Tibial artery (tissue), 4 donors: ENCODE data around the gene LMF1.
A peak's percentile ranks its signal among the peaks of the same experiment; 100 is the strongest.

Experiments
- DNase-seq, 2 donors: peaks; one replicate each; pipeline ENCODE4 v3.0.0-alpha.2; 2019
- H3K27ac ChIP-seq, 2 donors: fragments of 200-600 bp; sonication (generic) in 1 of 2; 1 replicate in 1 of 2; 2 replicates in 1 of 2; pipeline ENCODE4 v1.5.1; 2018 to 2019; ENCODE audit warnings: mild to moderate bottlenecking in 1 of 2
- H3K27me3 ChIP-seq, 2 donors: fragments of 200-600 bp; sonication (generic) in 1 of 2; one replicate each; pipeline versions ENCODE4 v1.5.1 to v1.6.0; 2016 to 2019
- H3K36me3 ChIP-seq, 3 donors: fragments of 200-600 bp; sonication (generic) in 2 of 3; one replicate each; pipeline ENCODE4 v1.5.1; 2016 to 2019; ENCODE audit warnings: mild to moderate bottlenecking in 2 of 3
- H3K4me1 ChIP-seq, 4 donors: fragments of 200-600 bp; sonication (generic) in 2 of 4; 1 replicate in 3 of 4; 2 replicates in 1 of 4; pipeline ENCODE4 v1.5.1; 2016 to 2019
- H3K4me3 ChIP-seq, 2 donors: fragments of 200-600 bp; sonication (generic) in 1 of 2; 1 replicate in 1 of 2; 2 replicates in 1 of 2; pipeline ENCODE4 v1.5.1; 2018 to 2019; ENCODE audit warnings: mild to moderate bottlenecking in 2 of 2
- H3K9me3 ChIP-seq, 3 donors: fragments of 200-600 bp; sonication (generic) in 1 of 3; one replicate each; pipeline ENCODE4 v1.5.1; 2016 to 2019
- intact Hi-C: fragments of 100-400 bp; cut with DNase I; formaldehyde crosslinking; loops from one replicate; pipeline ENCODE4 v1.15.0; 2023; ENCODE audit warnings: low total_unique reads
- TF ChIP-seq, protein P1 (sequence below), 2 experiments: fragments of 200-600 bp in 1 of 2; fragments of 450-650 bp in 1 of 2; IDR thresholded peaks; one replicate each; pipeline ENCODE4 v1.5.1; 2017 to 2019; ENCODE audit warnings: antibody characterized with exemption in 2 of 2, mild to moderate bottlenecking in 1 of 2, moderate library complexity in 1 of 2

Gene LMF1

GRCh38 chr16:827513-827912, 143.3 kb downstream of the LMF1 start:
- Histone ChIP-seq H3K9me3 (no peaks in the 10 kb centered on the region), H3K27ac (no peak overlapping the region), H3K36me3 (no peaks in the 10 kb centered on the region), H3K4me1 (peaks cover 0 to 14% (median 10%) of the 10 kb centered on the region in 4 donors), H3K4me3 (no peak overlapping the region), H3K27me3 (peaks cover 0 to 75% of the 10 kb centered on the region in 2 donors)
- DNase-seq = no peak
- TF ChIP-seq, protein P1, sequence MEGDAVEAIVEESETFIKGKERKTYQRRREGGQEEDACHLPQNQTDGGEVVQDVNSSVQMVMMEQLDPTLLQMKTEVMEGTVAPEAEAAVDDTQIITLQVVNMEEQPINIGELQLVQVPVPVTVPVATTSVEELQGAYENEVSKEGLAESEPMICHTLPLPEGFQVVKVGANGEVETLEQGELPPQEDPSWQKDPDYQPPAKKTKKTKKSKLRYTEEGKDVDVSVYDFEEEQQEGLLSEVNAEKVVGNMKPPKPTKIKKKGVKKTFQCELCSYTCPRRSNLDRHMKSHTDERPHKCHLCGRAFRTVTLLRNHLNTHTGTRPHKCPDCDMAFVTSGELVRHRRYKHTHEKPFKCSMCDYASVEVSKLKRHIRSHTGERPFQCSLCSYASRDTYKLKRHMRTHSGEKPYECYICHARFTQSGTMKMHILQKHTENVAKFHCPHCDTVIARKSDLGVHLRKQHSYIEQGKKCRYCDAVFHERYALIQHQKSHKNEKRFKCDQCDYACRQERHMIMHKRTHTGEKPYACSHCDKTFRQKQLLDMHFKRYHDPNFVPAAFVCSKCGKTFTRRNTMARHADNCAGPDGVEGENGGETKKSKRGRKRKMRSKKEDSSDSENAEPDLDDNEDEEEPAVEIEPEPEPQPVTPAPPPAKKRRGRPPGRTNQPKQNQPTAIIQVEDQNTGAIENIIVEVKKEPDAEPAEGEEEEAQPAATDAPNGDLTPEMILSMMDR (IDR thresholded peaks at IDR 0.05) = no peak
- intact Hi-C loops = no loop called here

- Histone ChIP-seq H3K4me3 (peak overlapping the region in 1 of 2 donors; percentile 14), H3K27me3 (peaks cover 0 to 79% of the 10 kb centered on the region in 2 donors), H3K9me3 (no peaks in the 10 kb centered on the region), H3K4me1 (peaks cover 0 to 14% (median 10%) of the 10 kb centered on the region in 4 donors), H3K36me3 (no peaks in the 10 kb centered on the region), H3K27ac (no peak overlapping the region)
- DNase-seq = no peak
- TF ChIP-seq, protein P1 (IDR thresholded peaks at IDR 0.05) = no peak
- intact Hi-C loops = no loop called here
Measured at GRCh38 chr16:825341-826061, 145.3 kb downstream of the LMF1 start.

DNA sequence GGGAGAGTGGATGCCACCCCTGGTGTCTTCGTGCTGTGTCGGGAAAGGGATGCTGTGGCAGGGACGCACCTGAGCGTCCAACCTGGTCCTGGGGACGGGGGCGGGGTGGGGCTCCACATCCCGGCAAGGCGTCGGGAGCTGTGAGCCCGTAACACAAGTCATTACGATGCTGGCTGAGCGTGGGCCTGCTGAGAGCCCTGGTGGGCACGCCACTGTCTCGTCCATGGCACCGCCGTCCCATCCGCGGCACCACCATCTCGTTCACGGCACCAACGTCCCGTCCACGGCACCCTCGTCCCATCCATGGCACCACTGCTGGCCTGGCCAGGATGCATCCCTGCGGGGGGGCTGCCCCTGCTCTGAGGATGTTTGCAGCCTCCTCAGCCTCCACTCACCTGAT, 146.2 kb downstream of the LMF1 start:
- H3K4me3 ChIP-seq = no peak overlapping the region
- intact Hi-C loops = no loop called here
- peaks cover 0 to 87% of the 10 kb centered on the region in 2 donors for H3K27me3 ChIP-seq
- TF ChIP-seq, protein P1 (IDR thresholded peaks at IDR 0.05) = no peak
- H3K4me1 ChIP-seq = peaks cover 0 to 14% (median 10%) of the 10 kb centered on the region in 4 donors
- DNase-seq = no peak
- H3K27ac ChIP-seq = no peak overlapping the region
- no peaks in the 10 kb centered on the region for H3K9me3 ChIP-seq
- H3K36me3 ChIP-seq = no peaks in the 10 kb centered on the region

DNA sequence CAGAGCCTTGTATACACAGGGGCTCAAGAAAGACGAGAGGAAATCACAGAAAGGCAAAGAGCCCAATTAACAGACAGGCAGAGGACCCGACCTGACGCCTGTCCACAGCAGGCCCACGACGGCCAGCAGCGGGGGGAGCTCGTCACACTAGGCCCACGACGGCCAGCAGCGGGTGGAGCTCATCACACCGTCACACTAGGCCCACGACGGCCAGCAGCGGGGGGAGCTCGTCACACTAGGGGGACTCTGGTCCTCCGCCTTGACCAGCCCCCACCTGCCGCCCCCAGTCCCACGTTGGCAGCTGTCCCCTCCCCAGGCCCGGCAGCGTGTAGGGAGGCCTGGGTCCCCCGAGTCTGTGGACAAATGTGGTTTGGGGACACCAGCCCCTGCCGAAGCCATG, 146.6 kb downstream of the LMF1 start:
- no peak overlapping the region for H3K27ac ChIP-seq
- no peaks in the 10 kb centered on the region for H3K36me3 ChIP-seq
- H3K9me3 ChIP-seq = no peaks in the 10 kb centered on the region
- peaks cover 0 to 14% (median 10%) of the 10 kb centered on the region in 4 donors for H3K4me1 ChIP-seq
- intact Hi-C loops = no loop called here
- no peak overlapping the region for H3K4me3 ChIP-seq
- TF ChIP-seq, protein P1 (IDR thresholded peaks at IDR 0.05) = no peak
- no peak for DNase-seq
- peaks cover 0 to 91% of the 10 kb centered on the region in 2 donors for H3K27me3 ChIP-seq

DNA sequence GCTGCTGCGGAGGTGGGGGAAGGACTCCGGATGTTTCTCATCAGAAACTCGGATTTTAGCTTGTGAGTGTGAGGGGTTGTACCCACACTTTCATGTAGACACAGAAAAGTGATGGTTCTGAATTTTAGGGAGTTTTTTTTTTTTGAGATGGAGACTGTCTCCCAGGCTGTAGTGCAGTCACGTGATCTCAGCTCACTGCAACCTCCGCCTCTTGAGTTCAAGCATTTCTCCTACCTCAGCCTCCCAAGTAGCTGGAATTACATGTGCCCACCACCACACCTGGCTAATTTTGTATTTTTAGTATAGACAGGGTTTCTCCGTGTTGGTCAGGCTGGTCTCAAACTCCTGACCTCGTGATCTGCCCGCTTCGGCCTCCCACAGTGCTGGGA, 147.9 kb downstream of the LMF1 start:
- Histone ChIP-seq H3K4me3 (no peak overlapping the region), H3K27ac (no peak overlapping the region), H3K9me3 (no peaks in the 10 kb centered on the region), H3K27me3 (peaks cover 0 to 89% of the 10 kb centered on the region in 2 donors), H3K36me3 (no peaks in the 10 kb centered on the region), H3K4me1 (peaks cover 0 to 14% (median 10%) of the 10 kb centered on the region in 4 donors)
- TF ChIP-seq, protein P1 (IDR thresholded peaks at IDR 0.05) = no peak
- intact Hi-C loops = no loop called here
- DNase-seq = no peak
